Measurements from ENCODE around the gene SFTPB.

GRCh38 chr2:85682378-85682777 lies 14.4 kb upstream of the SFTPB start:
- TF ChIP-seq CTCF (conservative IDR thresholded peaks at IDR 0.05) (no peak), EZH2 (IDR thresholded peaks at IDR 0.05; ENCODE audit: low read depth) (no peak)

All from PC-9 (cell line).